KOPT-K1 (cell line): ENCODE results near the gene CA10.

ENCODE experiments used
- H3K27ac ChIP-seq: fragments of 200-600 bp; sonication (generic); 2 replicates; pipeline ENCODE4 v1.5.1; 2016; ENCODE audit warnings: antibody characterized with exemption, mild to moderate bottlenecking, low read depth, low read length; ENCODE audit not compliant: poor library complexity, severe bottlenecking
- H3K36me3 ChIP-seq: fragments of 200-600 bp; sonication (generic); 2 replicates; pipeline ENCODE4 v1.5.1; 2017; ENCODE audit warnings: antibody characterized with exemption, mild to moderate bottlenecking, low read length, moderate library complexity; ENCODE audit not compliant: insufficient read depth
- H3K9me3 ChIP-seq: fragments of 200-600 bp; sonication (generic); 2 replicates; pipeline ENCODE4 v1.5.1; 2017; ENCODE audit warnings: antibody characterized with exemption, low read length, mild to moderate bottlenecking; ENCODE audit not compliant: insufficient read depth, poor library complexity, severe bottlenecking

The CA10 gene

GRCh38 chr17:51913491-51914205 is 244.9 kb downstream of the CA10 start:
- no peaks in the 10 kb centered on the region for H3K36me3 ChIP-seq
- H3K27ac ChIP-seq = no peak overlapping the region
- H3K9me3 ChIP-seq = no peaks in the 10 kb centered on the region

GRCh38 chr17:51912939-51913338 is 245.6 kb downstream of the CA10 start:
- H3K36me3 ChIP-seq = no peaks in the 10 kb centered on the region
- H3K27ac ChIP-seq = no peak overlapping the region
- H3K9me3 ChIP-seq = no peaks in the 10 kb centered on the region

GRCh38 chr17:51911237-51911636 is 247.3 kb downstream of the CA10 start:
- no peaks in the 10 kb centered on the region for H3K36me3 ChIP-seq
- H3K9me3 ChIP-seq = no peaks in the 10 kb centered on the region
- no peak overlapping the region for H3K27ac ChIP-seq

GRCh38 chr17:51909971-51910370 is 248.5 kb downstream of the CA10 start:
- Histone ChIP-seq H3K27ac (no peak overlapping the region), H3K36me3 (no peaks in the 10 kb centered on the region), H3K9me3 (no peaks in the 10 kb centered on the region)

- no peak overlapping the region for H3K27ac ChIP-seq
- no peaks in the 10 kb centered on the region for H3K9me3 ChIP-seq
- no peaks in the 10 kb centered on the region for H3K36me3 ChIP-seq
Observed at GRCh38 chr17:51908841-51909537, 249.5 kb downstream of the CA10 start.

- Histone ChIP-seq H3K36me3 (no peaks in the 10 kb centered on the region), H3K9me3 (no peaks in the 10 kb centered on the region), H3K27ac (no peak overlapping the region)
Observed at GRCh38 chr17:51907041-51907440, 251.5 kb downstream of the CA10 start.

- no peaks in the 10 kb centered on the region for H3K9me3 ChIP-seq
- H3K27ac ChIP-seq = no peak overlapping the region
- no peaks in the 10 kb centered on the region for H3K36me3 ChIP-seq
Observed at GRCh38 chr17:51904379-51904778, 254.1 kb downstream of the CA10 start.

GRCh38 chr17:51901242-51901641 is 257.3 kb downstream of the CA10 start:
- H3K27ac ChIP-seq = no peak overlapping the region
- H3K9me3 ChIP-seq = no peaks in the 10 kb centered on the region
- H3K36me3 ChIP-seq = no peaks in the 10 kb centered on the region

GRCh38 chr17:51891936-51892335 is 266.6 kb downstream of the CA10 start:
- no peaks in the 10 kb centered on the region for H3K9me3 ChIP-seq
- no peaks in the 10 kb centered on the region for H3K36me3 ChIP-seq
- H3K27ac ChIP-seq = no peak overlapping the region

GRCh38 chr17:51890710-51891109 is 267.8 kb downstream of the CA10 start:
- Histone ChIP-seq H3K27ac (no peak overlapping the region), H3K36me3 (no peaks in the 10 kb centered on the region), H3K9me3 (no peaks in the 10 kb centered on the region)

GRCh38 chr17:51888816-51889215 is 269.7 kb downstream of the CA10 start:
- Histone ChIP-seq H3K36me3 (no peaks in the 10 kb centered on the region), H3K27ac (no peak overlapping the region), H3K9me3 (no peaks in the 10 kb centered on the region)

GRCh38 chr17:51876986-51877385 is 281.5 kb downstream of the CA10 start:
- H3K9me3 ChIP-seq = no peaks in the 10 kb centered on the region
- no peak overlapping the region for H3K27ac ChIP-seq
- H3K36me3 ChIP-seq = no peaks in the 10 kb centered on the region

- Histone ChIP-seq H3K27ac (no peak overlapping the region), H3K36me3 (no peaks in the 10 kb centered on the region), H3K9me3 (no peaks in the 10 kb centered on the region)
Observed at GRCh38 chr17:51873302-51873701, 285.2 kb downstream of the CA10 start.

- H3K9me3 ChIP-seq = no peaks in the 10 kb centered on the region
- no peaks in the 10 kb centered on the region for H3K36me3 ChIP-seq
- H3K27ac ChIP-seq = no peak overlapping the region
Observed at GRCh38 chr17:51869387-51869786, 289.1 kb downstream of the CA10 start.

- Histone ChIP-seq H3K9me3 (no peaks in the 10 kb centered on the region), H3K36me3 (no peaks in the 10 kb centered on the region), H3K27ac (no peak overlapping the region)
Observed at GRCh38 chr17:51860954-51861561, 297.5 kb downstream of the CA10 start.
